Measurements from ENCODE around the gene TEN1.
A peak's percentile ranks its signal among the peaks of the same experiment; 100 is the strongest.

TEN1 gene

DNA sequence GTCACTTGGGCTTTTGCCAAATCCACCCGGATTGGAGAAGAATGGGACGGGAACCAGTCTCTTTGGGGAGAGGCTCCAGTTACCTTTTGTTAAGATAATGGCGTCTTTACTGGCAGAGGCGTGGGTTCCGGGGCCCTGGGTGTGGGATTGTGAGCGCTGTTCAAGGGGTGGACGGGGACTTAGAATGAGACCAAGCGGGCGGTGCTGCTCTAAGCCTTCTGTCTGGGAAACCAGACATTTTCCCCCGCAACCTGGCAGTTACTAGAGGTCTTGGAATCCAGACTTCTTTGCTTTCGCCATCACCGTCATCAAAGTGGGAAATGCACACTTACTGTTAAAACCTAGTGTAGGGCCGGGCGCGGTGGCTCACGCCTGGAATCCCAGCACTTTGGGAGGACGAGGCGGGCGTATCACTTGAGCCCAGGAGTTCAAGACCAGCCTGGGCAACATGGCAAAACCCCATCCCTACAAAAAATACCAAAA lies 706 bp downstream of the TEN1 start:
- DNase-seq: no peak

DNA sequence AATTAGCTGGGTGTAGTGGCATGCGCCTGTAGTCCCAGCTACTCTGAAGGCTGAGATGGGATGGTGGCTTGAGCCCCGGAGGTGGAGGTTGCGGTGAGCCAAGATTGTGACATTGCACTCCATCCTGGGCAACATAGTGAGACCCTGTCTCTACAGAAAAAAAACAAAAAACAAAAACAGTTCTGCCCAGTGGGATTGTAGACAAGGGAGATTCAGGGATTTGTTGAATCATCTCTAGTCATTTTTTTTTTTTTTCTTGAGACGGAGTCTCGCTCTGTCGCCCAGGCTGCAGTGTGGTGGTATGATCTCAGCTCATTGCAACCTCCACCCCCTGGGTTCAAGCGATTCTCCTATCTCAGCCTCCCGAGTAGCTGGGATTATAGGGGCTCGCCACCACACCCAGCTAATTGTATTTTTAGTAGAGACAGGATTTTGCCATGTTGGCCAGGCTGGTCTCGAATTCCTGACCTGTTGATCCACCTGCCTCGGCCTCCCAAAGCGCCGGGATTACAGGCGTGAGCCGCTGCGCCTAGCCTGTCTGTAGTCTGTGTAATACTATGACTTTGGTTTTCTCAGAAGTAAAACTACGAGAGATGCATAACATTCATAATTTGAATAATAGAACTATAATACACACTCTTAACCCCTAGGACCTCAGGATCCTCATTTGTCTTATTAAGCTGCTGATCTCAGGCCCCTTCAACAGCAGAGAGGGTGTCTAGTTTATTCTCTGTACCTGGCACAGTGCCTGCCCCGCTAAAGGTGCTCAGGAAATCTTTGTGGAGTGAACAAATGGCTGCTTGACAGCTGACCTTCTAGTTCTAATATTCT lies 1.4 kb downstream of the TEN1 start:
- DNase-seq: peak in 1 of 2 experiments; percentile 31

DNA sequence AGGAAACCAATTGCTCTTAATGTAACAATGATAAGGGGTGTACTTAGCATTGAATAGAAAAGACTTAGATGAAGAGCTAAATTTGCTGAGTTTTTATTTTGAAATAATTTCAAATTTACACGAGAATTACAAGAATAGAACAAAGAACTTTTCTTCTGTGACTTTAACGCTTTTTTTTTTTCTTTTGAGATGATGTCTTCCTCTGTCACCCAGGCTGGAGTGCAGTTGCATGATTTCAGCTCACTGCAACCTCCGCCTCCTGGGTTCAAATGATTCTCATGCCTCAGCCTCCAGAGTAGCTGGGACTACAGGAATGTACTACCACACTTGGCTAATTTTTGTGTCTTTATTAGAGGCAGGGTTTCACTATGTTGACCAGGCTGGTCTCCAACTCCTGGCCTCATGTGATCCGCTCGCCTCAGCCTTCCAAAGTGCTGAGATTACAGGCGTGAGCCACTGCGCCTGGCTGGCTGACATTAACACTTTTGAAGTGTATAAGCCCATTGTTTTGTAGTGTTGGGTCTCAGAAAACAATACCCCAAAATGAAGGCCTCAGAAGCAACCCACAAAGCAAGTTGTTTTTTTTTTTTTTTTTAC lies 2.1 kb downstream of the TEN1 start:
- no peak for DNase-seq

DNA sequence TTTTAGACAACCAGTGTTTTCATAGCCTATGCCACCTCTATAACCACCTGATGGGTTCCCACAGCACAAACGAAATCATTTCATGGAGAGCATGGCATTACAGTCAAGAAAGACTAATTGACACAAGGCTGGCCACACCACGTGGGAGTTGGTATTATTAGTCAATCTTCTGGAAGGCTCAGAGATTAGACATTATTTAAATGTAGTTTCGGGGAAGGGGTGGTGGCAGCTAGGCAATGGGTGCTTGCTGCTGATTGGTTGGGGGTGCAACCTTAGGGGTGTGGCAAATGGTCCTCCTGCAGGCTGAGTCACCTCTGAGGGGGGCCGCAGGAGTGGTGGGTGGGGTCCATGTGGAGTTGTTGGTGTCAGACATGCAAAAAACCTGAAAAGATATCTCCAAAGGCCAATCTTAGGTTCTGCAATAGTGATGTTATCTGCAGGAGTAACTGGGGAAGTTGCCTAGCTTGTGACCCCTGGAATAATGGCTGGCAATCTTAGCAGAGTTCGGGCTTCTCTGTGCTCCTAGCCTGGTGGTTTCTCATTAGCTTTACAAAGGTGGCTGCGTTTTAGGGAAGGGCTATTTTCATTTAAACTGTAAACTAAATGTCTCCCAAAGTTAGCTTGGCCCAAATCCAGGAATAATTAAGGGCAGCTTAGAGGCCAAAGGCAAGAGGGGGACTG lies 4.6 kb downstream of the TEN1 start:
- DNase-seq: no peak

DNA sequence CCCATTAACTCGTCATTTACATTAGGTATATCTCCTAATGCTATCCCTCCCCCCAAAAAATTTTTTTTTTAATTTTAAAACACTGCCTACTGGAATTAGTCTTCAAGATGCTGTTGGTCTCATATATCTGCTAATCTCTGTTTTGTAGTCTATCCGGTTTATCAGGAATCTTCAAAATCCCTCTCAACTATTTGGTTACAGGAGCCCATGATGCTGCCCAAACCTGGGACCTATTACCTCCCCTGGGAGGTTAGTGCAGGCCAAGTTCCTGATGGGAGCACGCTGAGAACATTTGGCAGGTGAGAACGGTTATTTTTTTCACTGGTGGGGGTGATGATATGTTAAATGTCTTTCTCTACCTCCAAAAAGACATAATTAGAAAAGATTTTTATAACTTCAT lies 6.9 kb downstream of the TEN1 start:
- no peak for DNase-seq

DNA sequence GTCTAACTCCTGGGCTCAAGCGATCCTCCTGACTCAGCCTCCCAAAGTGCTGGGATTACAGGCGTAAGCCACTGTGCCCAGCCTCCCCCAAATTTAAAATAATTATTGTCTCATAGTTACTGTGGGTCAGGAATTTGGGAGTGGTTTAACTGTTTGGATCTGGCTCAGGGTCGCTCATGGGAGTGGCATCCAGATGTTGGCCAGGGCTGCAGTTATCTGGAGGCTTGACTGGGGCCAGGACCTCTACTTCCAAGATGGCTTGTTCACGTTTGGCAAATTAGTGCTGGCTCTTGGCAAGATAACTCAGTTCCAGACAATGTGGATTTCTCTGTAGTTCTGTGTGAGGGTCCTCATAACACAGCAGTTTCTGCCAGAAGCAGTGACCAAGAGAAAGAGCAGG lies 8.0 kb downstream of the TEN1 start:
- no peak for DNase-seq

DNA sequence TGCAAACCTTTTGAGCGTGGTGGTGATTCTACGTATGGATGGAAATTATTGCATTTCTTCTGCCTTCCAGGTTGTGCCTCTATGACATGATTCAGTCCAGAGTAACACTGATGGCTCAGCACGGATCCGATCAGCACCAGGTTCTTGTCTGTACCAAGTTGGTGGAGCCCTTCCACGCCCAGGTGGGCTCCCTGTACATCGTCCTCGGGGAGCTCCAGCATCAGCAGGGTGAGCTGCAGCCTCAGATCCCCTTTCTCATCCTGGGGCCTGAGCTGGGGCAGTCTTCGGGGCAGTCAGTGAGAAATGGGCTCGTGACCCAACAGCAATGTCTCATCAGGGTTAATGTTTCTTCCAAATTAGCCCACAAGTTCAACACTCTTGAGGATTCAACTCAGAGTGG lies 12.4 kb downstream of the TEN1 start:
- DNase-seq: no peak

DNA sequence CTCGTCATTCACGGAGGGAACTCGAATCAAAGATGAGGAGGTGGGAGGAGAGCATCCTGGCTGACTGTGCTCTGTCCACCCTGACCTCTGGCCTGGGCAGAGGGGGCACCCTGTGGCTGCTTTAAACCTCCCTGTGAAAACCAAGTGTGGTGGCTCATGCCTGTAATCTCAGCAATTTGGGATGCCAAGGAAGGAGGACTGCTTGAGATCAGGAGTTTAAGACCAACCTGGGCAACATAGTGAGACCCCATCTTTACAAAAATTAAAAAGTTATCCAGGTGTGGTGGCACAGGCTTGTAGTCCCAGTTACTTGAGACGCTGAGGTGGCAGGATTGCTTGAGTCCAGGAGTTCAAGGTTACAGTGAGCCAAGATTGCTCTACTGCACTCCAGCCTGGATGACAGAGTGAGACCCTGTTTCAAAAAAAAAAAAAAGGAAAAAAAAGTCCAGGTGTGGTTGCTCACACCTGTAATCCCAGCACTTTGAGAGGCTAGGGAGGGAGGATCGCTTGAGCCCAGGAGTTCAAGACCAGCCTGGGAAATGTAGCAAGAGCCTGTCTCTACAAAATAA lies 15.8 kb downstream of the TEN1 start:
- no peak for DNase-seq

DNA sequence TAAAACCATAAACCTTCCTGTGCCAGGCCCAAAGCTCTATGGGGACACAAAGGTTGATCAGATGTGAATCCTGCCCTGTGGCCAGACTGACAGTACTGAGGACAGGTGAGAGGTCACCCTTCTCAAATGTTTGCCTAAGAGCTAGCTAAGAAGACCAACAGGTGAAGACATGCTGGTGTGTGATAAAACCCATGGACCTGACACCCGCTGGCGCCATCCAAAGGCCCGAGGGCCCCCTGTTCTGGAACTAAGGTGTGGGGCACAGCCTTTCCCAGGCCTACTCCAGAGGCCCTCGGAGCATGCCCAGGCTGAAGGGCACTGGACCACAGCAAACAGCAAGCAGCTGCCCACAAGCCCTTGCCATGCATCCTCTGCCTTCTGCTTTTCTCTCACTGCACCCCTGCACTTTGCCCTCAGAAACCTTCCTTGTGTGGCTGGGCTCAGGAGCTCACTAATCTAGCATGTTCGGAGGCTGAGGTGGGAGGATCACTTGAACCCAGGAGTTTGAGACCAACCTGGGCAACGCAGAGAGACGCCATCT lies 16.4 kb downstream of the TEN1 start:
- no peak for DNase-seq

DNA sequence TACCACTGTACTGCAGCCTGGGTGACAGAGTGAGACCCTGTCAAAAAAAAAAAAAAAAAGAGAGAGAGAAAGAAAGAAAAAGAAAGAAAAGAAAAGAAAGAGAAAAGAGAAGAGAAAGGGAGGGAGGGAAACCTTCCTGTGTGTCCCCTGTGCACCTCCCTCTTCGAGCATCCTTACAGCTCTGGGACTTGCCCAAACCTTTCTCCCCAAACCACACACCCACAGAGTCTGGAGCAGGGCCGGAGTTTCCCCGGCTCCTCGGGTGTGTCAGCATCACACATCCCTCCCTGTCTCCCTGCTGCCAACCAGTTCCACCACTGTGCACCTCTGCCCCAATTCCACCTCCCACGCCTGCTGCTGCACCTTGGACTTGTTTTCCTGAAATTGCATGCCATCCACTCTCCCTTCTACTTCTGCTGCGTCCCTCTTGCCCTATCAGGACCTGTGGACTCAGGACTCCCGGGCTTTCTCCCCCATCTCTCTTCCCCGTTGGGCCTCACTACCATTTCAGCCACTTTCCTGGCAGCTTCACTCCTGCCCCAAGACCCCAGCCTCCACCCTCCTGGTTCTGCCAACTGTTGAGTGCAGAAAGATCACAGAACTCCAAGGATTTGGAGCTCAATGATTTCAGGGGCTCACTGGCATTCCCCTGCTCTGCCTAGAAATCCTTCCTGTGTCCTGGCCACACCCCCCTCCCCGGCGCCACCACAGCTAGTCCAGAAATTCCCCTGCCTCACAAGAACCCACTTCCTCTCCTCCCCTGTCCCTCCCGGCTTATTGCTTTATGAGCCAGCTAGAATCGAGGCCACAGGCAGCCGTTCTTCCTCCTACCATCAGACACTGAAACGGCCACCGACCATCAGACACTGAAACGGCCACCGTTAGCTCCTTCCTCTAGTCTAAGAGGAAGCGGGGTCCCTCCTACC lies 17.9 kb downstream of the TEN1 start:
- no peak for DNase-seq

DNA sequence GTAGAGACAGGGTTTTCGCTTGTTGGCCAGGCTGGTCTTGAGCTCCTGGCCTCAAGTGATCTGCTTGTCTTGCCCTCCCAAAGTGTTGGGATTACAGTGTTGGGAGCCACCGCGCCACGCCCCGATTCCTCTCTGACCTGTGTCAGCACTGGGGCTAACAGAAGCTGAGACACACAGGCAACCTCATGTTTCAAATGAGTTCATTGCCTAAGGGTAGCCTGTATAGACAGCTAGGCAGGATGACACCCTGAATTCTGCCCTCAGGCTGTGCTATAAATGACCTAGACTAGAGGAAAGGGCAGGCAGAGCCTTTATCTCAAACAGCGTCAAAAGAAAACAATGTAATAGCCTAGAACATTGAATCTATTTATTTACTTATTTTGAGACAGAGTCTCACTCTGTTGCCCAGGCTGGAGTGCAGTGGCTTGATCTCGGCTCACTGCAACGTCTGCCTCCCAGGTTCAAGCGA lies 19.3 kb downstream of the TEN1 start:
- no peak for DNase-seq

DNA sequence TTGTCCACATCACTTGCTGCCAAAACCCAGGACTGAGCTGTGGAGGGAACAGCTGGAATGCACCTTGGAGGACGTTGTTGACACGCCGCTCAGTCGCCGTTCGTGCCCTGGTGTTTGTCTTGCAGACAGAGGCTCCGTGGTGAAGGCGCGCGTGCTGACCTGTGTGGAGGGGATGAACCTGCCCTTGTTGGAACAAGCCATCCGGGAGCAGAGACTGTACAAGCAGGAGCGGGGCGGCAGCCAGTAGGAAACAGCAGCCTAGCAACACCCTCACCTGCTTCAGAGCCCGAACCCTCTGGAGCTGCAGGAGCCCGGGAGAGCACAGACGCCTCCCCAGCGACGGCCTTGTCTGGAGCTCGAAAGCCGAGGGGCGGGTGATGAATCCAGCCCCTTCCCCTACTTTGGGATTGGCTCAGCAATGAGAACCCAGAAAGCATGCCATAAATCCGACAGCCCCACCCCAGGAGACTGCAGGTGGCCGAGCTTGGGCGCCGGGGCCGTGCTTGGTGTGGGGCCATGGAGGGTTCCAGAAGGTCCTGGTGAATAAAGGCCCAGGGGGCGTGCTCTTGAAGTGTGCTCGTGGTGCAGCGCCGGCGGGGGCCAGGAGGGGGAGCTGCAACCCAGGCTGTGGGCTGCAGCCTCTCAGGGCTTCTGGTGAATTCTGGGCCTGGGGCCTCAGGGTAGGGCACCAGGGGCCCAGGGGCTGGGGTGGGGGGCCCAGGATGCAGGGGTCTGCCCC lies 21.1 kb downstream of the TEN1 start:
- DNase-seq: peak; percentile 53 to 71

DNA sequence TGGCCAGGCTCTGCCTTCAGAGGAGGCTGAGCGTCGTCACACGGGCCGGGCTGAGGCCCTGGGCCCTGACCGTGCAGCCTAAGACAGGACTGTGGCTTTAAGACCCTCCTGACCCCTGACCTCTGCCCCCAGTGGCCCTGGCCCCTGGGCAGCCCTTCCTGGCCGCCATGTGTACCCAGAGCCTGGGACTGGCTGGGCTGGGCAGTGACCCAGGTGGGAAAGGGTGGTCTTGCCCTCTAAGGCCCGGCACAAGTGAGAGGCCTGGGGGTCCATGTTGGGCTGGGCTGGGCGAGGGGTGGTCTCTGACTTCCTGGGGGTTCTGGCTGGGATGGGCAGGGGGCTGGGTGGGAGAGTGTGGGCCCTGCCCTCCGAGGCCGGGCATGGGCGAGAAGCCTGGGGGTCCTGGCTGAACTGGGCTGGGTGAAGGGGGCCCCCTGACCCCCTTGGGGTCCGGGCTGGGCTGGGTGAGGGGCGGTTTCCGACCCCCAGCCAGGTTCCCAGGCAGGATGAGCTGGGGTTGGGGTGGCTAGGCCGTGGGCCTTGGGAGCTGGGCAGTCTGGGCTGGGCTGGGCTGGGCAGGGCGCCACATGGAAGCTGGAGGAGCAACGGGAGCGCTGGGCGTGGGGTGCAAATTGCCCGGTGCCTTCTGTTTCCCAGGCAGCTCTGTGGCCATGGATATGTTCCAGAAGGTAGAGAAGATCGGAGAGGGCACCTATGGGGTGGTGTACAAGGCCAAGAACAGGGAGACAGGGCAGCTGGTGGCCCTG lies 21.9 kb downstream of the TEN1 start, which contains the start of gene CDK3:
Gene CDK3 (plus strand): TSS at position 101 of the 767 bp plus-strand sequence. CDS start 571 bp downstream, at position 672.
- no peak for DNase-seq

DNA sequence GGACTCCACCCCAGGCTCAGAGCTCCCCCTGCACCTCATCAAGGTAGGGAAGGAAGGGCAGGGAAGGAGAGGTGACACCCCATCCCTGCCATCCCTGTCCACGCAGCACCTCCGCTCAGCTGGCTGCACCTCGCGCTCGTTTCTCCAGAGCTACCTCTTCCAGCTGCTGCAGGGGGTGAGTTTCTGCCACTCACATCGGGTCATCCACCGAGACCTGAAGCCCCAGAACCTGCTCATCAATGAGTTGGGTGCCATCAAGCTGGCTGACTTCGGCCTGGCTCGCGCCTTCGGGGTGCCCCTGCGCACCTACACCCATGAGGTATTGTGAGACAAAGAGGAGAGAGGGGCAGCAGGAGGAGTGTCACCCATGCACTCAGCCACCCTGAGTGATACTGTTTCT lies 23.1 kb downstream of the TEN1 start:
- no peak for DNase-seq

DNA sequence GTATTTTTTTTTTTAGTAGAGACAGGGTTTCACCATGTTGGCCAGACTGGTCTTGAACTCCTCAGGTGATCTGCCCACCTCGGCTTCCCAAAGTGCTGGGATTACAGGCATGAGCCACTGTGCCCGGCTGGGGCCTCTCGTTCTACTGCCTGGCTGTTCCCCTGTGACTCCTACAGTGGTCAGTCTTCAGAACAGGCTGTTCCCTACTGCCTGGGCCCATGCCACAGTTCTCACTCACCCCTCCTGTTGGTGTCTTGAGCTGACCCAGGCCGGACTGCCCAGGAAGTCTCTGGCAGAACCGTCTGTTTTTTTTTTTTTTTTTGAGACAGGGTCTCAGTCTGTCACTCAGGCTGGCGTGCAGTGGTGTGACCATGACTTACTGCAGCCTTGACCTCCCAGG lies 24.9 kb downstream of the TEN1 start:
- DNase-seq: no peak

DNA sequence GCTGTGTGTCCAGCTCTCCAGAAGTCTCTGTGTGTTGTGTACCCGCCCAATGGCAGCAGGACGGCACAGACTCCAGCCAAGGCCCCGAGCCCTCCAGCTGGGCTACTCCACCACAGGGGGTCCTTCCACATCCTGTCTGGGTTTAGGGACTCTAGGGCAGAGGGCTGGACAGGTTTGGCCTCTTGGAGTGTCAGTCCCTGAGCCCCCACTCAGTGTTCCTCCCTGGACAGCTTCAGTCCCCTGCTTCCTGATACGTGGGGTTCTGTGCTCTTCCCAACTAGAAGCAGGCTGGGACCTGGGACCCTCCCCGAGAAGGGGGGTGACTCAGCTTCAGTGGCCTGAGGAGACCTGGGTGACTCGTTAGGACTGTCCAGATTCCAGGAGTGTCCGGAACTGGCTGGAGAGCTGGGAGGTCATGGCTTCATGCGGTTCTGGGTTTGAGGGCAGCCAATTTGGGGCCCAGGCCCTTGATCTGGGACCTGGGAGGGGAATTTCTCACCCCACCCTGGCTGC lies 25.8 kb downstream of the TEN1 start:
- no peak for DNase-seq

DNA sequence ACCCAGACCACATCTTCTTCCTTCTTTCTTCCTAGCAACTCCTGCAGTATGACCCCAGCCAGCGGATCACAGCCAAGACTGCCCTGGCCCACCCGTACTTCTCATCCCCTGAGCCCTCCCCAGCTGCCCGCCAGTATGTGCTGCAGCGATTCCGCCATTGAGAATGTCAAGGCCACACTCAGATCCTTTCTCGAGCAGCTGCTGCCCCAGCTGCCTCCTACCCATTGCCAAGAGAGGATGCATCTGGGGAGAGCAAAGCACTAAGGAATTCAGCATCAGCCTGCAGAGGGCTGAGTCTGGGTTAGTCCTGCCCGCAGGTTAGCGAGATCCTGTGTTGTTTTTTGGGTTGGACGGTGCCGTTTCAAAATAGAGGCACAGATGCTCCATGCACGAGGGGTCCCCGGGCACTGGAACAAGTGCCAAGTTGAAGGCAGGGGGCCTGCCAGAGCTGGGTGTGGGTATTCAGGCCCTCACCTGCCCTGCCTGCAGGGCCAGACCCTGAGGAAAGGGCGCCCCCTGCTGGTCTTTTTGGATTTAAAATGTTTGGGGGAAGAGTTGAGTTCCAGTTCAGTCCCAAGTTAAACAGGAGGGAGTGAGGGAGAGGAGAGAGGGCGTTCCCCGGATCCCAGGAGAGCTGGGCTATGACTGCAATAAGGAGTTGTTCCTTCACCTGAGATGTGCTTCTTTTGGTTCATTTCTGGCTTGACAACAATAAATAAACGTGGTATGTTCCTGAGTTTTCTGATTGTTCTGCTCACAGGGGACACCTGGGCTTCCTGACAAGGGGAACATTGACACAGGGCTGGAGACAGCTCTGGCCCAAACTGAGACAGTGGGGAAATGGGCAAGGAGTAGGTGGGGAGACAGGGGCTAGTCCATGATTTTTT lies 26.5 kb downstream of the TEN1 start:
- peak; percentile 82 to 85 for DNase-seq

DNA sequence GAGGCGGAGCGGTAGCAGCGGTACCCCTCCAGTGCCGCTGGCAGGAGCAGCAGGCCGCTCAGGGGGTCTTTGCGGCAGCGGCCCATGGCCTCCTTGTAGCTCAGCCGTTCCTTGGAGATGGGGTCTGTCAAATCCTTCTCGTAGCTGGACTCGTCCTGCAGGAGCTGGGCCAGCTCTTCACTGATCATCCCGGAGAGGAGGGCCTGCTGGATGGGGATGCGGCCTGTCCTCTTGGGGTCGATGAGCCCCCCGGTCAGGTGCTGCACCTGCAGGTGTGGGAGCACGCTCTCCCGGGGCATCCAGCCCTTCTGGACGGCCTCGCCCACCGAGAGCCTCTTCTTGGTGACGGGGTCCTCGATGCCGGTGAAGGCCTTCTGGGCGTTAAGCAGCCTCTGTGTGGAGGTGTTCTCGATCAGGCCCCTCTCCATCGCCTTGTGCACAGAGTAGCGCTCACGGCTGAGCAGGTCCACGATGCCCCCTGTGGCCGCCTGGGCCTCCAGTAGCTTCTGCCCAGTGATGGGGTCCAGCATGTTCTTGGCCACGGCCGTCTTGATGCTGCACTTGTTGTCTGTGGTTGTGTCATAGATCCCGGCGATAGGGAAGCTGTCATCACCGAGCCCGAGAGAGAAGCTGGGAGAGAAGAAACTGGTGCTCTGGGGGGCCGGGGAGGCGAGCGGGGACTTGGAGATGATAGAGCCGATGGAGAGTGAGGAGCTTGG lies 28.2 kb downstream of the TEN1 start:
- DNase-seq: no peak

DNA sequence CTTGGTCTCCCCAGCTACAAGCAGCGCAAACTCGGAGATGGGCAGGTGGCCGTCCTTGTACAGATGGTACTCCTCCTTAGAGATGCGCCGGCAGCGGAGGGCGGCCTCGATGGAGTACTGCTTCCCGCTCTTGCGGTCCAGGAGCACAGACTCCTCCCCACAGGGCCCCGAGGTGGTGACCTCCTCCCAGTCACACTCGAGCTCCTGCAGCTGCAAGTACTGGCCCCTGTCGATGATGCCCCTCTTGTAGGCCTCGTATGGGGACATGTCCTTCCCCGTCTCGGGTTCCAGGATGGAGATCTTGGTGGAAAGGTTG lies 28.8 kb downstream of the TEN1 start:
- DNase-seq: no peak
